Adrenal gland (tissue), 12 donors: ENCODE data around the gene SEMA4C. TPM values are rescaled to one million over a fixed set of nuclear protein-coding genes. Genes with fewer than 3 reads are reported as not detected.

Experiments
- DNase-seq, 7 donors: peaks; one replicate each; pipeline ENCODE4 v3.0.0-alpha.2; 2019 to 2020
- H3K27ac ChIP-seq, 5 donors: fragments of 200-600 bp; sonication (generic) in 4 of 5; 1 replicate in 3 of 5; 2 replicates in 2 of 5; pipeline versions ENCODE4 v1.5.1 to v1.8.0; 2016 to 2020; ENCODE audit warnings: mild to moderate bottlenecking in 1 of 5
- H3K27me3 ChIP-seq: fragments of 200-600 bp; 2 replicates; pipeline ENCODE4 v1.8.0; 2021
- H3K36me3 ChIP-seq, 2 donors: fragments of 200-600 bp; replicated peaks in 1 of 2; 1 replicate in 1 of 2; 2 replicates in 1 of 2; pipeline versions ENCODE4 v1.5.1 to v1.8.0; 2018 to 2022
- H3K4me1 ChIP-seq, 2 donors: fragments of 200-600 bp; replicated peaks in 1 of 2; 1 replicate in 1 of 2; 2 replicates in 1 of 2; pipeline versions ENCODE4 v1.5.1 to v1.8.0; 2018 to 2021
- H3K4me3 ChIP-seq, 4 donors: fragments of 200-600 bp; sonication (generic) in 3 of 4; one replicate each; pipeline ENCODE4 v1.5.1; 2016 to 2018
- H3K9me3 ChIP-seq, 3 donors: fragments of 200-600 bp; sonication (generic) in 1 of 3; replicated peaks in 1 of 3; 1 replicate in 2 of 3; 2 replicates in 1 of 3; pipeline versions ENCODE4 v1.5.1 to v1.8.0; 2016 to 2021
- POLR2A ChIP-seq, 2 donors: fragments of 450-650 bp; IDR thresholded peaks; one replicate each; pipeline ENCODE4 v1.6.1; 2017; ENCODE audit warnings: antibody characterized with exemption in 2 of 2, mild to moderate bottlenecking in 2 of 2, moderate library complexity in 1 of 2
- WGBS, 4 donors: extraction: QIAGEN DNeasy Blood & Tissue Kit in 2 of 4; methylation state at CpG; one replicate each; pipeline versions ENCODE4 v1.1.5 to v1.1.7; 2013 to 2017; 5-methylcytosine and 5-hydroxymethylcytosine counted together
- intact Hi-C, 2 donors: fragments of 100-400 bp; cut with DNase I; formaldehyde crosslinking; loops; one replicate each; pipeline versions ENCODE4 v1.14.1 to v1.15.0; 2022 to 2023
- polyA plus RNA-seq, 3 donors: library from polyadenylated mRNA; stranded (reverse); fragments of 200-250 nt in 2 of 3; fragments of 350-450 nt in 1 of 3; fragmentation: Illumina TruSeq in 1 of 3; extraction: RNeasy Lipid Tissue Mini Kit (QIAGEN cat#74804) in 1 of 3; gene quantifications; one replicate each; pipeline ENCODE4 v1.2.3, GENCODE V29; 2013 to 2014
- total RNA-seq, 9 donors: library from RNA; depleted of rRNA in 4 of 9; stranded (reverse); fragments of >200 nt in 4 of 9; fragments of 120-200 nt in 1 of 9; fragmentation: NEBNext Ultra II Directional in 1 of 9; extraction: Animal tissue kit (Norgen Biotek cat#: 25700) in 1 of 9; gene quantifications; one replicate each; pipeline versions ENCODE4 v1.1.0 to v1.2.4, GENCODE V29; 2013 to 2023
- TF ChIP-seq, protein P1 (sequence below), 6 experiments: fragments of 450-650 bp in 4 of 6; fragments of 200-600 bp in 2 of 6; sonication (generic) in 1 of 6; IDR thresholded peaks; 1 replicate in 5 of 6; 2 replicates in 1 of 6; pipeline versions ENCODE4 v1.5.1 to v1.8.0; 2016 to 2021; ENCODE audit warnings: antibody characterized with exemption in 6 of 6, mild to moderate bottlenecking in 2 of 6, moderate library complexity in 1 of 6
- donor health status: healthy with polysubstance abuse.
- donor health status: Bipolar disorder and iron deficiency.
- donor health status: DM: yes; HTN: yes; CAD: no.
- donor health status: DM: no; HTN: no; CAD: no.
- donor health status: DM: no; HTN: no; CAD: no.
- donor health status: DM: yes; HTN: yes; CAD: no.

The SEMA4C gene
- total and polyA plus RNA-seq, 12 donors, result 4.4 to 31.6 (median 23.2) TPM

DNA sequence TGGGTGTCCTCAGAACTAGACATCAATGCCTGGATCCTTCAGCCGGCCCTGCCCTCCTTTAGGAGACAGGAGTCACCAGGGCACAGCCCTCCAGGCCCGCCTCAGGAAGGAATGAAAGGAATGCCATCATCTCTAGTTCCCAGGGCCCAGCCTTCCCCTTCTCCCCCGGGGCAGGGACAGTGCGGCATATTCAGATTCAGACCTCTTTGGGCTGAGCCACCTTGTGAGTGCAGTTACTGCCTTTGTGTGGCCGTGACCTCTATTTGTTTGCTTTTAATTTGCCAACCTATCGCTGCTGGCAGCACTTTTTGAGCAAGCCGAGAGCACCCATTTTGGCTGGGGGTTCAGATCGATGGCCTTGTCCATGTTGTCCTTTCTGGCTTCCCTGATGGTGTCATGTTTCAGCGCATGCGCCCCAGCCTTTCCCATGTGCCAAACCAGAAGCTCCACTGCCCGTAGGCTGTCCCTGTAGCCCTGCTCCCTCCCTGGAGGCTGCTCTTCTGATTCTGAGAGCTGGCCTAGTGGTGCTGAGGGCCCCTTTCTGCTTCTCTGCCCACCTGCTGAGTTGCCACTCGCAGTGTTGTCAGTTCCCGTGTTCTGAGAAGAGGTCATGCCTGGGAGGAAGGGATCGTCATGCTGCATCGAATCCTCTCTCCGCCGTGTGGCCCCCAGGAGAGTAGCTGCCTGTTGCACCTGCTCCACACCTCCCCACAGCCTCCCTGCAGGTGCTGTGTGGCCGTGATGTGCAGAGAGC, 36.9 kb downstream of the SEMA4C start:
- intact Hi-C loops, result no loop called here
- Histone ChIP-seq H3K36me3 (peaks cover 0 to 44% of the 10 kb centered on the region in 2 donors), H3K4me3 (peak overlapping the region in 1 of 4 donors; percentile 14), H3K9me3 (no peaks in the 10 kb centered on the region), H3K4me1 (peaks cover 22 to 26% of the 10 kb centered on the region in 2 donors), H3K27me3 (no peaks in the 10 kb centered on the region), H3K27ac (peak overlapping the region; percentile 19 to 89 (median 74))
- WGBS, 4 donors, result 18 to 35% (median 30%) methylated on average over 9 to 18 of the region's 18 CpGs
- TF ChIP-seq, protein P1, sequence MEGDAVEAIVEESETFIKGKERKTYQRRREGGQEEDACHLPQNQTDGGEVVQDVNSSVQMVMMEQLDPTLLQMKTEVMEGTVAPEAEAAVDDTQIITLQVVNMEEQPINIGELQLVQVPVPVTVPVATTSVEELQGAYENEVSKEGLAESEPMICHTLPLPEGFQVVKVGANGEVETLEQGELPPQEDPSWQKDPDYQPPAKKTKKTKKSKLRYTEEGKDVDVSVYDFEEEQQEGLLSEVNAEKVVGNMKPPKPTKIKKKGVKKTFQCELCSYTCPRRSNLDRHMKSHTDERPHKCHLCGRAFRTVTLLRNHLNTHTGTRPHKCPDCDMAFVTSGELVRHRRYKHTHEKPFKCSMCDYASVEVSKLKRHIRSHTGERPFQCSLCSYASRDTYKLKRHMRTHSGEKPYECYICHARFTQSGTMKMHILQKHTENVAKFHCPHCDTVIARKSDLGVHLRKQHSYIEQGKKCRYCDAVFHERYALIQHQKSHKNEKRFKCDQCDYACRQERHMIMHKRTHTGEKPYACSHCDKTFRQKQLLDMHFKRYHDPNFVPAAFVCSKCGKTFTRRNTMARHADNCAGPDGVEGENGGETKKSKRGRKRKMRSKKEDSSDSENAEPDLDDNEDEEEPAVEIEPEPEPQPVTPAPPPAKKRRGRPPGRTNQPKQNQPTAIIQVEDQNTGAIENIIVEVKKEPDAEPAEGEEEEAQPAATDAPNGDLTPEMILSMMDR (IDR thresholded peaks at IDR 0.05), result no peak
- TF ChIP-seq POLR2A (IDR thresholded peaks at IDR 0.05), result peak in 1 of 2 donors; percentile 60
- peak; percentile 88 to 97 (median 96) for DNase-seq

DNA sequence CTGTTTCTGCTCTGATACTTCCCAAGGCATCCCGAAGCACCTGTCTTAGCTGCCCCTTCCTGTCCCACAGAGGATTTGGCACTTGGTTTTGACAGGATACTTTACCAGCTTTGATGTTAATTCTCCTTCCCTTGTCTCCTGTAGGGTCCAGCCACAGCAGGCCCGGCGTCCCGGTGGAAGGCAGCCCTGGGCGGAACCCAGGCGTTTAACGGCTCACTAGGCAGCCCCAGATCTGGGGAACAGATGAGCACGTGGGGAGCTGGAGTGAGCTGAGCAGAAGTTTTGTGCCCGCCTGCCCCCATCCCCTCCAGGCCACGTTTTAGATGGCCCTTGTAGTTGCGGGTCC, 37.5 kb downstream of the SEMA4C start:
- peaks cover 0 to 49% of the 10 kb centered on the region in 2 donors for H3K36me3 ChIP-seq
- H3K9me3 ChIP-seq, result no peaks in the 10 kb centered on the region
- peak overlapping the region in 1 of 4 donors; percentile 14 for H3K4me3 ChIP-seq
- DNase-seq, result no peak
- H3K27me3 ChIP-seq, result no peaks in the 10 kb centered on the region
- intact Hi-C loops, result no loop called here
- TF ChIP-seq, protein P1 (IDR thresholded peaks at IDR 0.05), result no peak
- TF ChIP-seq POLR2A (IDR thresholded peaks at IDR 0.05), result no peak
- peak overlapping the region; percentile 19 to 89 (median 74) for H3K27ac ChIP-seq
- WGBS, 4 donors, result 61 to 70% (median 68%) methylated on average over 8 to 11 of the region's 11 CpGs
- H3K4me1 ChIP-seq, result peaks cover 22 to 26% of the 10 kb centered on the region in 2 donors

DNA sequence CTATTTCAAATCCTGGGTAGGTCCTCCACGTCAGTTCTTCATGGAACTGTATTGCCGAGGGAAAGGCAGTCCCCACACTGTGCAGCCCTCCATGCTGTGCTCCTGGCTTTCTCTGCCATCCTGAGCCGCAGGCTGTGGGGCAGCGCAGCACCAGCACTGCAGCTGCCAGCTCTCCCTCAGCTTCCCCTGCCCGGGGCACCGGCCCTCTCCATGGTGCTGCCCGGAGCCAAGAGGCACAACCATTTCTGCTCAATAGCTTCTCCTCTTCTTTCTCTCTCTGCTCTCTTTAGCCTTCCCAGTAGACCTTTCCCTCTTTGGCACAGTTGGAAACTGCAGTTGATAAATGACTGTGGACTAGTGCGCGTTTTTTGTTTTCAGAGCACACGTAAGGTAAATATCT, 38.2 kb downstream of the SEMA4C start:
- TF ChIP-seq, protein P1 (IDR thresholded peaks at IDR 0.05), result no peak
- TF ChIP-seq POLR2A (IDR thresholded peaks at IDR 0.05), result no peak
- 60 to 70% (median 69%) methylated on average over 9 to 10 of the region's 10 CpGs for WGBS, 4 donors
- Histone ChIP-seq H3K9me3 (no peaks in the 10 kb centered on the region), H3K27ac (peak overlapping the region in 4 of 5 donors; percentile 66 to 89 (median 80)), H3K4me3 (no peak overlapping the region), H3K27me3 (no peaks in the 10 kb centered on the region), H3K36me3 (peaks cover 0 to 55% of the 10 kb centered on the region in 2 donors), H3K4me1 (peaks cover 22 to 26% of the 10 kb centered on the region in 2 donors)
- intact Hi-C loops, result no loop called here
- peak in 4 of 7 donors; percentile 31 to 56 (median 37) for DNase-seq

DNA sequence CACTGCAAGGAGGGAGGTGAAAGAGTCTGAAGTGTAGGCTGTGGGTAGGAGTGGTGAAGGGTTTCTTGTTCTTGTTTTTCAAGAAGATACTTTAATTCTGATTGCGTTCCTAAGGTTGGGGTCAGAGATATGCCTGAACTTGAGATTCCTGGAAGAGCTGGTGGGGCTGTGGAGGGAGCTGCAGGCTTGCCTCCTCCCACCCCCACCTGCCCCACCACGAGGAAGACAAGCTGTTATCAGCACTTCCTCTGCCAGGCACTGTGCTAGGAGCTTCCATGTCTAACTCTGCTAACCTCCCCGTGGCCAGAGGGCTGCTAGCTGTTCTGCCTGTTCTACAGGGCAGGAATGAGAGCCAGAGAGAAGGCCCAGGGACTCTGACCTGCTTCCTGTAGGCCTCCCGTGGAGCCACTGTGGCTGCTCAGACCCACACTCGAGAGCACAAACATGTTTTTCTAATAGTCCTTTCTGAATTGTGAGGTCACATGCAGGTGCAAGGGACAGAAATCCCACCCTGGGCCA, 39.8 kb downstream of the SEMA4C start:
- Histone ChIP-seq H3K9me3 (no peaks in the 10 kb centered on the region), H3K4me1 (peaks cover 22 to 26% of the 10 kb centered on the region in 2 donors), H3K36me3 (peaks cover 0 to 70% of the 10 kb centered on the region in 2 donors), H3K27ac (no peak overlapping the region), H3K4me3 (no peak overlapping the region), H3K27me3 (no peaks in the 10 kb centered on the region)
- WGBS, 4 donors, result 65 to 81% (median 71%) methylated on average over 1 to 5 of the region's 5 CpGs
- intact Hi-C loops, result no loop called here
- TF ChIP-seq POLR2A (IDR thresholded peaks at IDR 0.05), result no peak
- TF ChIP-seq, protein P1 (IDR thresholded peaks at IDR 0.05), result no peak
- DNase-seq, result no peak
